Measurements from ENCODE around the gene TMC1.
A peak's percentile ranks its signal among the peaks of the same experiment; 100 is the strongest.
"Not testable (repeated sequence)": the region's sequence is repeated elsewhere in the genome, so short reads cannot be mapped to it uniquely, and the experiment has no call there.

TMC1 gene

DNA sequence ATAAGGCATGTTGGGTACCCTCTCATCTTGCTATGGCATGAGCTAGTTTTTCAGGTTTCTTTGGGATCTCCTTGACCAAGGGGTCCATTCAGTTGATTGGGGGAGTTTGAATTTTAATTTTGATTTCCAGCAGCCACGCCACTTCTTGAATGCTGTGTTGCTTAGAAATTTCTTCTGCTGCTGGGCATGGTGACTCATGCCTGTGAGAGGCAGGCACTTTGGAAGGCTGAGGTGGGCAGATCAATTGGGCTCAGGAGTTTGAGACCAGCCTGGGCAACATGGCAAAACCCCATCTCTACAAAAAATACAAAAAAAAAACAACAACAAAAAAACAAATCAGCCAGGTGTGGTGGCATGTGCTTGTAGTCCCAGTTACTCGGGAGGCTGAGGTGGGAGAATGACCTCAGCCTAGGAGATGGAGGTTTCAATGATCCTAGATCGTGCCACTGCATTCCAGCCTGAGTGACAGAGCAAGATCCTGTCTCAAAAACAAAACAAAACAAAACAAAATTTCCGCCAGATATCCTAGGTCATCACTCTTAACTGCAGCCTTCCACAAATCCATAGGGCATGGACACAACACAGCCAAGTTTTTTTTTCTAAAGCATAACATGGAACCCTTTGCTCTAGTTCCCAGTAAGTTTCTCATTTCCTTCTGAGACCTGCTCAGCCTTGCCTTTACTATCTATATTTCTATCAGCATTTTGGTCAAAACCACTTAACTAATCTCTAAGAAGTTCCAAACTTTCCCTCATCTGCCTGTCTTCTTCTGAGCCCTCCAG, 17.7 kb downstream of the TMC1 start:
- Mint-ChIP-seq H3K36me3 (ENCODE audit: low read depth) (peaks cover 5% of the 10 kb centered on the region), H3K27me3 (ENCODE audit: low read depth) (no peaks in the 10 kb centered on the region), H3K4me3 (no peak overlapping the region), H3K27ac (no peak overlapping the region), H3K9me3 (peaks cover 7% of the 10 kb centered on the region), H3K4me1 (ENCODE audit: low read depth) (peaks cover 24% of the 10 kb centered on the region)
- DNase-seq (ENCODE audit: low spot score), result no peak

DNA sequence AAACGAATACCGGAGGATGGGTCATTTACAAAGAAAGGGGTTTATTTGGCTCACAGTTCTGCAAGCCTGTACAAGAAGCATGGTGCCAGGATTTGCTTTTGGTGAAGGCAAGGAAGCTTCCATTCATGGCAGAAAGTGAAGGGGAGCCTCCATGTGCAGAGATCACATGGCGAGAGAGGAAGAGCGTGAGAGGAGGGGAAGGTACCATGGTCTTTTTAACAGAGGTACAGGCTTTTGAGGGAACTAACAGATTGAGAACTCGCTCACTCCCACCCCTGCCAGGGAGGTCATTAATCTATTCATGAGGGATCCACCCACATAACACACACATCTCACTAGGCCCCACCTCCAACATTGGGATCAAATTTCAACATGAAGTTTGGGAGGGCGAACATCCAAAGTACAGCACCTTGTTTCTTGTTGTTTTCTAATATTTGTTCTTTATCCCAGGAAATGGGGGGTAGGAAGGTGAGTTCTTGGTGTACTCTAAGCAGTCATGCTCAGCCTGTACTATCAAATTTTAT, 18.5 kb downstream of the TMC1 start:
- Mint-ChIP-seq H3K27me3 (ENCODE audit: low read depth) (no peaks in the 10 kb centered on the region), H3K4me1 (ENCODE audit: low read depth) (peaks cover 24% of the 10 kb centered on the region), H3K9me3 (peaks cover 7% of the 10 kb centered on the region), H3K27ac (no peak overlapping the region), H3K4me3 (no peak overlapping the region), H3K36me3 (ENCODE audit: low read depth) (peaks cover 5% of the 10 kb centered on the region)
- DNase-seq (ENCODE audit: low spot score), result no peak

DNA sequence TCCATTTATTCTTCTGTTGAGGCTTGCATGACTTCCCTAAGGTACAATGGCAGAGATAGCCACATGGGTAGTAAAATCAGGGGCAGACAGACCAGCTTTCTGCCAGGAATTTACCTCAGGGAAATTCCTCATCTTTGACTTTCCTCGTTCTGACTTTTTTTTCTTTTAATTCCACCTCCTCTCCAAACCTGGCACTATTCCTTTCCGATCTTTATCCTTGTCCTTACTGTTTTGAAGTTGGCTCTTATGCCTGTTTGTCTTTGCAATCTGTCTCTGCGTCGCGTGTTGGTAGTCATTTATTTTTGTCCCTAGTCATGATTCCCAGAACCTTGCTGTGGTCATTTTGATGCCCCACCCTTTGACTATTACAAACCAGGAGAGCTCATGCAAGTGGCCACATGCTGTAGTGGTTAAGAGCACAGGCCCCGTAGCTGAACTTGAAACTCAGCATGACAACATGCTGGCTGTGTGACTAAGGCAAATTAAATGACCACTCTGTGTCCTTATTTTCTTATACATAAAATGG, 19.0 kb downstream of the TMC1 start:
- peaks cover 5% of the 10 kb centered on the region for H3K36me3 Mint-ChIP-seq (ENCODE audit: low read depth)
- H3K27me3 Mint-ChIP-seq (ENCODE audit: low read depth), result no peaks in the 10 kb centered on the region
- no peak overlapping the region for H3K4me3 Mint-ChIP-seq
- DNase-seq (ENCODE audit: low spot score), result no peak
- H3K27ac Mint-ChIP-seq, result no peak overlapping the region
- peaks cover 24% of the 10 kb centered on the region for H3K4me1 Mint-ChIP-seq (ENCODE audit: low read depth)
- H3K9me3 Mint-ChIP-seq, result peaks cover 7% of the 10 kb centered on the region

DNA sequence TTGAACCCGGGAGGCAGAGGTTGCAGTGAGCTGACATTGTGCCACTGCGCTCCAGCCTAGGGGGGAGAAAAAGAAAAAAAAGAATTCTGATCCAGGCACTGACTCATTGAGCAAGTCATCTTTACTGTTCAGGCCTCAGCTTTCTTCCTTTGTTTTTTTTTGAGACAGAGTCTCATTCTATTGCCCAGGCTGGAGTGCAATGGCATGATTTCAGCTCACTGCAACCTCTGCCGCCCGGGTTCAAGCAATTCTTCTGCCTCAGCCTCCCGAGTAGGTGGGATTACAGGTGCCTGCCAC, 21.1 kb downstream of the TMC1 start:
- not testable (repeated sequence) for H3K27ac Mint-ChIP-seq; H3K9me3 Mint-ChIP-seq; H3K4me3 Mint-ChIP-seq; H3K36me3 Mint-ChIP-seq (ENCODE audit: low read depth); H3K27me3 Mint-ChIP-seq (ENCODE audit: low read depth); DNase-seq (ENCODE audit: low spot score)
- H3K4me1 Mint-ChIP-seq (ENCODE audit: low read depth), result peaks cover 24% of the 10 kb centered on the region

DNA sequence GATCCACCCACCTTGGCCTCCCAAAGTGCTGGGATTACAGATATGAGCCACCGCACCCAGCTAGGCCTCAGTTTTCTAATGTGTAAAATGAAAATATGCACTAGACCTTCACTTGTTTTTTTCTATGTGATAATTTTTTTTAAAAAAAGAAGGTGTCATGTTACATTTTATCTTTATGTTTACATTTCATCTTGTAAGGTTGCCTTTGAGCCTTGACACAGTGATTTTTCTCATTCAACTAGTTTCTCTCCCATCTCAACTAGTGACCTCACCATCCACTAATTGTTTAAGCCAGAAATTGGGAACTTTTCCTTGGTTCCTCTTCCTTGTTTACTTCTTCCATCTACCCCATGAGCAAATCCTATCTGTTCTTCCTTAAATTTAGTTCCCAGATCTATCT, 21.5 kb downstream of the TMC1 start:
- no peaks in the 10 kb centered on the region for H3K27me3 Mint-ChIP-seq (ENCODE audit: low read depth)
- H3K36me3 Mint-ChIP-seq (ENCODE audit: low read depth), result peaks cover 2% of the 10 kb centered on the region
- H3K27ac Mint-ChIP-seq, result no peak overlapping the region
- no peak for DNase-seq (ENCODE audit: low spot score)
- no peak overlapping the region for H3K4me3 Mint-ChIP-seq
- H3K4me1 Mint-ChIP-seq (ENCODE audit: low read depth), result peaks cover 24% of the 10 kb centered on the region
- peaks cover 3% of the 10 kb centered on the region for H3K9me3 Mint-ChIP-seq

DNA sequence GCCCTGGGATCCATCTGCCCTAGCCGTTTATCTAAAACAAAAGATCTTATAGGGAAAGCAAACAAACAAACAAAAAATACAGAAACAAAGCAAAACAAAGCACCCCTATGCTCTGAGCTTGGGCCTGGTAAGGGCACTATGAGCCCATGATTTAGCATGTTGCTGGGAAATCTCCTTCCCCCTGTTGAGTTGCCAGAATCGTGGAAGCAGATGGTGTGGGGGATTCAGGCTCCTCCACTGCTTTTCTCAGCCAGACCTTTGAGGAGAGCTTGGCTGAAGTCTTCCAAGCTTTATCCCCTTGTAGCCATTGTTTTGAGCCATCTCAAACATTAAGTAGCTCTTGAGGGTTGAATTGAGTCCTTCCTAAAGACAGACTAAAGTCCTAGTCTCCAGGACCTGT, 29.9 kb downstream of the TMC1 start:
- Mint-ChIP-seq H3K9me3 (no peaks in the 10 kb centered on the region), H3K27me3 (ENCODE audit: low read depth) (no peaks in the 10 kb centered on the region), H3K4me3 (no peak overlapping the region), H3K4me1 (ENCODE audit: low read depth) (no peaks in the 10 kb centered on the region), H3K27ac (no peak overlapping the region), H3K36me3 (ENCODE audit: low read depth) (no peaks in the 10 kb centered on the region)
- no peak for DNase-seq (ENCODE audit: low spot score)

DNA sequence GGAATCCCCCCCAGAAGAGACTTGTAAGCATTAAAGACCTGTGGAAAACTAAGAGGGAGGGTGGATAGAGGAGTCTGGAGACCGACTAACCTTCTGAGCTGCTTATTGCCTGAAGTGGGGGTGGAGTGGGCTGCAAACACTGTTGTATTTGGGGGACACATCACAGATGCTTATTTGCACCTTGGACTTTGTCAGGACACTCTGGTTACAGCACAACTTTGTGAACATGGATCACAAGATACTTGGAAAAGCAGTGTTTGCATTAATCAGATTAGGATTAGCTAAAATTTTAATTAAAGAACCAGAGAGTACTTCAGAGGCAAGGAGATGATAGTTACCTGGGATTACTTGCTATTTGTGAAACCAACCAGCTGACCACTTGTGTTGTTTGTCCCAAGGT, 30.9 kb downstream of the TMC1 start:
- no peak overlapping the region for H3K4me3 Mint-ChIP-seq
- no peaks in the 10 kb centered on the region for H3K36me3 Mint-ChIP-seq (ENCODE audit: low read depth)
- H3K4me1 Mint-ChIP-seq (ENCODE audit: low read depth), result peaks cover 2% of the 10 kb centered on the region
- no peak for DNase-seq (ENCODE audit: low spot score)
- H3K27ac Mint-ChIP-seq, result no peak overlapping the region
- no peaks in the 10 kb centered on the region for H3K9me3 Mint-ChIP-seq
- H3K27me3 Mint-ChIP-seq (ENCODE audit: low read depth), result no peaks in the 10 kb centered on the region

DNA sequence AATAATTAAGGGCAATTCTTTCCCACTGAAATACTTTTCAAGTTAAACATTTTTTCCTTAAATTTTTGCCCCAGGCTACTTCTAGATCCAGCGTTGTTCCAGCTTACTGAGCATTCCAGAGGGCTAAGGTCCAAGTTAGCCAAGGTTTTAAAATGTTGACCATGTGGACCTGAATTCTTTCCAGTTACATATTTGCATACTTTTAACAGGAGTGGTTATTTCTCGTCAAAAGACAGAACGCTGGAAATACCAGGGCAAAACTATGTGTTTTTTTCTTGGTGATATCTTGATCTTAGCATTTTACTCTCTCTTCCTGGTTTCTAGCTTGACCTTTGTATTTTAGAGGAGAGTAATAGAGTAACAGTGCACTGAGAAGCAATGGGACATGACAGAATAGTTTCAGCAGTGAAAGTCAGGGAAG, 32.8 kb downstream of the TMC1 start:
- Mint-ChIP-seq H3K4me3 (no peak overlapping the region), H3K36me3 (ENCODE audit: low read depth) (no peaks in the 10 kb centered on the region), H3K9me3 (no peaks in the 10 kb centered on the region), H3K27ac (no peak overlapping the region), H3K27me3 (ENCODE audit: low read depth) (no peaks in the 10 kb centered on the region), H3K4me1 (ENCODE audit: low read depth) (peaks cover 11% of the 10 kb centered on the region)
- DNase-seq (ENCODE audit: low spot score), result no peak

DNA sequence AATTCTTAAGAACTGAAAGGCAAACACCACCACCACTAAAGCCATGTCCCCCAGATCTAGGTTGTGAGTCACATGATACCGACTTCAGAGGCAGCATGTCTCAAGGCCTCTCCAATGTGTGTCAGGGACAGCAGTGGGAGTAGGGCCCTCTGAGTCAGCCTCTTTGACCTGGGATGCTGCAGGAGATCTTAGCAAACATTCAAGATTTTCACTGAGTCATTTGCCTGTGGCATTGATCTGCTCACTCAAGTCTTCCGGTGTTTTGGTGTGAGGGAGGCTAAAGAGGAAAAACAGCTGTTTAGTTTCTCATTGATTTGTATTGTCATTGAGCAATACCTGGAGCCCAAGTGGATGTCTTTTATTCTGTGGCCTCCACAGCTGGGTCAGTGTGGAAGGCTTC, 36.1 kb downstream of the TMC1 start:
- H3K27me3 Mint-ChIP-seq (ENCODE audit: low read depth), result no peaks in the 10 kb centered on the region
- H3K9me3 Mint-ChIP-seq, result no peaks in the 10 kb centered on the region
- H3K4me1 Mint-ChIP-seq (ENCODE audit: low read depth), result peaks cover 11% of the 10 kb centered on the region
- H3K4me3 Mint-ChIP-seq, result no peak overlapping the region
- DNase-seq (ENCODE audit: low spot score), result peak; percentile 81
- H3K36me3 Mint-ChIP-seq (ENCODE audit: low read depth), result no peaks in the 10 kb centered on the region
- peak overlapping the region; percentile 27 for H3K27ac Mint-ChIP-seq

DNA sequence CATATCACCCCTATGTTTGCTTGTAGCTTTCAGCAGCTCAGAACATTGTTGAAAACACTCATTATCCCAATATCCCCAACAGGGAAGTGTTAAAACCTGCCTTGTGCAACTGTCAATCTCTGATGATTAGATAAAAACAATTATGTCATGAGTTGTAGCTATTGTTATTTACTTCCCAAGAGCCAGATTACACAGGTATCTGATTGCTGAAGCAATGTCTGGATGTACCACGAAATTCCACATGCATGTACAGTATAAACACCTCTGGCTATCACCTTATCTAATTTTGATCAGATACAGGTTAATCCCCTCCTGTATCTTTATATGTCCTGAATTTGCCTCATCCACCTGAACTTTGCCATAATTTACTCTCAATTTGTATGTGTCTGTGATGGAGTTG, 38.7 kb downstream of the TMC1 start:
- no peak for DNase-seq (ENCODE audit: low spot score)
- Mint-ChIP-seq H3K4me1 (ENCODE audit: low read depth) (peaks cover 12% of the 10 kb centered on the region), H3K36me3 (ENCODE audit: low read depth) (no peaks in the 10 kb centered on the region), H3K9me3 (peaks cover under 1% of the 10 kb centered on the region), H3K4me3 (no peak overlapping the region), H3K27ac (no peak overlapping the region), H3K27me3 (ENCODE audit: low read depth) (peaks cover 3% of the 10 kb centered on the region)

DNA sequence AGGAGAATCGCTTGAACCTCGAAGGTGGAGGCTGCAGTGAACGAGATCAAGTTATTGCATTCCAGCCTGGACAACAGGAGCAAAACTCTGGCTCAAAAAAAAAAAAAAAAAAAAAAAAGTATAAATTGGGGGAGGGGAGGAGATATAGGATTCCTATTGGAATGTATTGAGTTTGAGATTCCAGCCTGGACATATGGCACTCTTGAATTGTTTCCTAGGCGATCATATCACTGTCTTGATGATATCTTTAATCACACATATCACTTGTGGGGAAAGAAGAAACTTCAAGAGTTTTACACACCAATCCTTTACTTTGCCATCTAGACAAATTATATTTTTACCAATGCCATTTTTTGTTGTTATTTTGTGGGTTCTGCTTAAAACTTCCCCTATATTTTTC, 42.4 kb downstream of the TMC1 start:
- Mint-ChIP-seq H3K27me3 (ENCODE audit: low read depth) (peaks cover 3% of the 10 kb centered on the region), H3K9me3 (peaks cover 6% of the 10 kb centered on the region), H3K4me3 (no peak overlapping the region), H3K36me3 (ENCODE audit: low read depth) (no peaks in the 10 kb centered on the region), H3K4me1 (ENCODE audit: low read depth) (peaks cover 2% of the 10 kb centered on the region), H3K27ac (no peak overlapping the region)
- DNase-seq (ENCODE audit: low spot score), result no peak

DNA sequence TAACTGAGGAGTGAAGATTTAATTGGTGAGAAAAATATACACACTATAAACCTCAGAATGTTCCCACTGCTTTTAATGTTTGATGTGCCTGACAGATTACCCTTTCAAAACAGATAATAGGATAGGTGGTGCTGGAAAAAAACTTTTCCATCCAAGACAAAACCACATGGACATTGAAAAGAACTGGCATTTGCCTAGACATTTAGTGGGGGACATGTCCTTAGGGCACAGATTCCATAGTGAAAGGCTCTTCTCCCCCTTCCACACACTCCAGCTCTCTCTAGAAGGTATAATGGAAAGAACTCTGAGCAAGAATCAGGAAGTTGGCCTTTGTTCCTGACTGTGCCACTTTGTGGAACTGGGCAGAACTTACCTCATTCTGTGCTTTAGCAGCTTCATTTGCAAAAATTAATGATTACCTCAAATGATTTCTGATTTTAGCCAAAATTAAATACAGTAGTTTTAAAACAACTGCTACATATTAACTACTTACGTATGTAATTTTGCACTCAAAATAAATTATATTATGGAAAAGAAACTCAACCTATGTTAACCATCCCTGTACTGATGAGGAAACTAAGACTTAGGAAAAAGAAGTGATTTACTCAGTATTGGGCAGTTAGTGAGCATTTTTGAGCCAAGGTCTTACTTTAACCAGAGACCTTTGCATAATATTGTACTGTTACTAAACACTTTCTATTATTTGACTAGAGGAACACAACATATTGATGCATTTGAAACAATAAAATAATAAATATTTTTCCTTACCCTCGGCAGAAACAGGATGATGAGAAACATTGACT, 43.3 kb downstream of the TMC1 start:
- peaks cover 6% of the 10 kb centered on the region for H3K9me3 Mint-ChIP-seq
- H3K27me3 Mint-ChIP-seq (ENCODE audit: low read depth), result peaks cover 6% of the 10 kb centered on the region
- DNase-seq (ENCODE audit: low spot score), result no peak
- H3K4me3 Mint-ChIP-seq, result no peak overlapping the region
- no peak overlapping the region for H3K27ac Mint-ChIP-seq
- peaks cover 2% of the 10 kb centered on the region for H3K4me1 Mint-ChIP-seq (ENCODE audit: low read depth)
- H3K36me3 Mint-ChIP-seq (ENCODE audit: low read depth), result no peaks in the 10 kb centered on the region

DNA sequence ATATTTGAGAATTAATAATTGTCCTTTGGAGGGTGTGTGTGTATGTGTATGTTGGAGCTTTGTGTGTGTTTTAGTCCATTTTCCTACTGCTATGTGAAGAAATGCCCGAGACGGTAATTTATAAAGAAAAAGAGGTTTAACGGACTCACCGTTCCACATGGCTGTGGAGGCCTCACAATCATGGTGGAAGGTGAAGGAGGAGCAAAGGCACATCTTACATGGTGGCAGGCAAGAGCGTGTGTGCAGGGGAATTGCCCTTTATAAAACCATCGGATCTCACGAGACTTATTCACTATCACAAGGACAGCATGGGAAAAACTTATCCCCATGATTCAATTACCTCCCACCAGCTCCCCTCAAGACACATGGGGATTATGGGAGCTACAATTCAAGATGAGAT, 44.1 kb downstream of the TMC1 start:
- Mint-ChIP-seq H3K36me3 (ENCODE audit: low read depth) (no peaks in the 10 kb centered on the region), H3K27ac (no peak overlapping the region), H3K4me3 (no peak overlapping the region), H3K9me3 (peaks cover 6% of the 10 kb centered on the region), H3K4me1 (ENCODE audit: low read depth) (peaks cover 2% of the 10 kb centered on the region), H3K27me3 (ENCODE audit: low read depth) (peaks cover 7% of the 10 kb centered on the region)
- DNase-seq (ENCODE audit: low spot score), result no peak

DNA sequence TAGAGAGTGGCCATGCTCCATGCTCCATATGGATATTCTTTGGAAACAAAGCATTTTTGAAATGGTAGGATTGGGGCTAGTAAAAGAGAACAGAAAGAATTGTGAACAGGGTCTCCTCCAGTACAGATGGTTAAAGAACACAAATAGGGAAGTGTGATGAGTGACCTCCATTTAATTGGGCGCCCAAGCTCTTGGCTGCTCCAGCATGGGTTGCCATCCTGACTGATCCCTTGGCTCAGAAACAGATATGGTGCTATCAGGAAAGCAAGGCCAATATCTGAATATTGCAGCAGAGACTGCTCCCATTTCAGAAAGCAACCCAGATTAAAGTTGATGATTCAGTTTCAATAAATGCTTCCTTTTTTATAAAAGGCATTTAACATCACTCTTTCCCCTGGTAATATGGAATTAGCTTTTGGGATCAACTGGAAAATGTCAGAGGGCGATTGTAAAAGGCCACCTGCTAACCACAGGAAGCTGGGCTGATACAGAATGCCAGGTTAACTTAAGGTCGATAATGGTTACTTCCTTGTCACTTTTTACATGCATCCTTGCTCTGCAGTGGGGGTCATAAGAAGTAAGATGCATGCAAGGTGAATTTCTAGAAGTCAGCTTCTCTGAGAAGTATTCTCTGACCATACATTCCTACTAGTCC, 52.9 kb downstream of the TMC1 start:
- Mint-ChIP-seq H3K4me1 (ENCODE audit: low read depth) (no peaks in the 10 kb centered on the region), H3K4me3 (no peak overlapping the region), H3K27ac (no peak overlapping the region), H3K27me3 (ENCODE audit: low read depth) (peaks cover 4% of the 10 kb centered on the region), H3K9me3 (no peaks in the 10 kb centered on the region), H3K36me3 (ENCODE audit: low read depth) (no peaks in the 10 kb centered on the region)
- DNase-seq (ENCODE audit: low spot score), result no peak
